Frontal cortex (tissue), 4 donors: ENCODE results near the gene TRAF1. TPM values are rescaled to one million over a fixed set of nuclear protein-coding genes. Genes with fewer than 3 reads are reported as not detected.

Source experiments
- DNase-seq, 2 donors: peaks; one replicate each; pipeline ENCODE4 v3.0.0; 2012; ENCODE audit warnings: low spot score in 2 of 2
- FAIRE-seq: peaks from 2 replicates; lab custom pipeline; 2012; peaks lifted over from hg19 to GRCh38; lab: Jason Lieb, UNC
- total RNA-seq: library from RNA; depleted of rRNA; stranded (reverse); fragments of >200 nt; gene quantifications from one replicate; pipeline ENCODE4 v1.2.3, GENCODE V29; 2014
- donor health status: control.
- donor health status: control.
- donor health status: control.

TRAF1 gene
- total RNA-seq, 1 donor from 2014 or later: 1.6 TPM

DNA sequence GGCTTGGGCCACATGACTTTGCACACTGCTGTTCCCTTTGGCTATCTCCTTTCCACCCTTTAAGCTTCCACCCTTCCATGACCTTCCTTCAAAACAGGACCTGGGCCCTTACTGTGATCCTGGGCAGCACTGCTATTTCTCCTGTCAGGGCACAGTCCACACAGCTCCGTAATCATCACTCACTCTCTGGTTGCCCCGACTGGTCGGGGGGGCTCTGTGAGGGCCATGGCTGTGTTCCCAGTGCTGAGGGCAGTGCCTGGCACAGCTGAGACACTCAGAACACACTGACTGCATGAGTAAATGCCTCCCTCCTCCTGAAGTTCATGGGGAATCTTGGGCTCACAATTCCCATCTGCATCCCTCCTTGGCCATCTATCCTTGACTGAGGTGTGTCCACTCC is 12.2 kb downstream of the TRAF1 start:
- peak in 1 of 2 donors; percentile 60 for DNase-seq
- no peak for FAIRE-seq

DNA sequence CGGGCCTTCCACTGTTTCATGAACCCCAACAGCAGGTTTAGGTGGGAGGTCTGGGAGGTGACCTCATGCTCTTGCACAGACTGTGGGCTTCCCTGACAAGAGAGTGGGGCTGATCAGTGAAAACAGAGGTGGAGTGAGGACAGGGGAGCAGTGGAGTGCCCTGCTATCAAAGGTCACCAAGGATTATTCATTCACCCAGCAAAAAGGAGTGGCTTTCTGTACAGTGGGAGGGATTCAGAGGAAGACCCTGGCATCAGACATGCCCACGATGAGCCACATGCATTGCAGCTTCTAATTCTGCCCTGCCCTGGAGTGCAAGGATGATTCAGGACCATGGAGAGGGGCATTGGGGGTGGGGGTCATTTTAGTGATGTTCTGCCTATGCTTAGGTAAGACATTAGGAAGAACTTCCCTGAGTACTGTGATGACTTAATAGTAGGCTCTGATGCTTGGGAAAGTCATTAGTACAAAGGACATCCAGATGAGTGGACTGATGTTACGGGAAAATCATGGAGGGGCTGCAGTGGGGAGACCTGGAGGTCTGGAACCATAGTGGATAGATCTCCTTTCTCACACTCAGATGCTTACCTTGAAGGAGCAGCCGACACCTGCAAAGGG is 12.8 kb downstream of the TRAF1 start:
- DNase-seq (no peak), FAIRE-seq (no peak)

DNA sequence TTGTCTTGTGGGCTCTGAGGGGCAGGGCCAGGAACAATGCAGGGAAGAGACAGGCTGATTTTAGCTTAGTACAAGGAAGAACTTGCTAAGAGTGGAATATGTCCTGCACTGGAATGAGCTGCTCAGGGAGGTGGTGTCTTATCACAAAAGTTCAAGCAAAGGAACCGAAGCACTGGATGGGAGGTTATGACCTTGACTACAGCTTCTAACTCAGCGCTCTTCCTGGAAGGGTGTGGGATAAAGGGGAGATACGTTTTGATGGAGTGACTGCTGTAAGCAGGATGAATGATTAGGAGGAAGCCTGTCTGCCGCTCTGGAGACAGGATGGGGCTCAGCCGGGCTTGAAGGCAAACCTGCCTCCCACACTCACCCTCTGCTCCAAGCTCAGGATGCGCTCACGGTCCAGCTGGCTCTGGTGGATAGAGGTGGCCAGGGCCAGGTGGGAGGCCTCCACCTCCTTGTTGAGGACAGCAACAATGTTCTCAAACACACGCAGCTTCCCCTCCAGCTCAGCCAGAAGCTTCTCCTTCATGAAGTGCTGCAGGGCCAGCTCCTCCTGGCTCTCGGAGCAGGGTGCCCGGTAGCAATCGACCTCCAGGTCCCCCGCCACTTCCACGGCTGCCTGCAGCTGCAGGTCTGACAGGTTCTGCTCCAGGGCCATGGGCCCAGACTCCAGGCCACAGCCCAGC is 13.5 kb downstream of the TRAF1 start:
- FAIRE-seq (no peak), DNase-seq (no peak)

DNA sequence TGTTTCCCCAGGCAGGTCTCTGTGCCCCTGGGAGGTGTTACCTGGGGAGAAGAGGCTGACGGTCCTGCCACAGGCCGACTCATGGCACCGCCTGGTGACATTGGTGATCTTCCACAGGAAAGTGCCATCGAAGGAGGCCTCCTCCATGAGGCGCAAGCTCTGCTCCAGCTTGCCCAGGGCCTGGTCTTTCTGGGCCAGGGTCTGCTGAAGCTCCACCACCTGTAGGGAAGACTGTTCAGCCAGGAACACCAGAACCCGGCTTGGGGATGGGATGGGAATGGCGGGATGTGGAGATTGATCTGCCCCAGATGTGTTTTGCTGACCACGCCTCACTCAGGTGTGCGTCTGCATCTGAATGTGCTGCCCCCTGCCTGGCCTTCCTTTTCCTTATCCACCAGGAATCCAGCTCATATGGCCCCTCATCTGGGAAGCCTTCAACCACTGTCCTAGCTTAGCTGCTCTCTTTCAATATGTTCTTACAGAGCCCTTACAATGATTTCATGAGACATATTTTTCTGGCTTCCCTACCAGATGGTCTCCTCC is 15.2 kb downstream of the TRAF1 start:
- FAIRE-seq: no peak
- no peak for DNase-seq

DNA sequence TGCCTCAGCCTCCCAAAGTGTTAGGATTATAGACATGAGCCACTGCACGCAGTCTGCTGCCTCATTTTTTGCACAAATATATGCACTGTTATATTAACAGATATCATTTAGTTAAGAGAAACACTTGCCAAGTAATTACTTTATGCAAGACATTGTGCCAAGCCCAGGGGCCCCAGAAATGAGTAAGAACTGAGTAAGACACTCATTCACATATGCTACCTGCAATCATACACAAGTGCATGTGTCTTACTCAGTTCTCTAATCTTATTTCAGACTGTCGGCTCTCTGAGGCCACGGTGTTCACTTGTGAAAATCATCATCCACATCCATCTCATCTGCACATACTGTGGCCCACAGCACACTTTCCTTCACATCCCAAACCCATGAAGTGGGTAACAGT is 16.0 kb downstream of the TRAF1 start:
- DNase-seq: no peak

DNA sequence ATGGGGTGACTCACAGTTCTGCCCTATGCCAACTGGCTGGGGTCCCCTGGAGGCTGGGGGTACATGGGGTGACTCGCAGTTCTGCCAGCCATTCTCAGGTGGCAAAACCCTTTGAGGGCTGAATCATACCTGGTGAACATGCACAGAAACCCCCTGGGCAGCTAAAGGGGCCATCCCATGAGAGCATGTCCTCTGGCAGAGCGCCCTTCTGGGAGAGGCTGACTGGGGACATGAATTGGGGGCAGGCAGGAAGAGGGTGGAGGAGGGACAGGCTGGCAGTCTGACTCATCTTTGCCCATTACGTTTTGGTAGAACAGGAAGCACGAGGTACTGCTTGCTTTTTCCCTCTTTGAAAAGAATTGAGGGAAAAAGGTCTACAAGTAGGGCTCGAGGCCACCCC is 16.7 kb downstream of the TRAF1 start:
- DNase-seq (no peak), FAIRE-seq (no peak)

More for the DNA sequence above, 16.0 kb downstream of the TRAF1 start:
- FAIRE-seq: no peak

DNA sequence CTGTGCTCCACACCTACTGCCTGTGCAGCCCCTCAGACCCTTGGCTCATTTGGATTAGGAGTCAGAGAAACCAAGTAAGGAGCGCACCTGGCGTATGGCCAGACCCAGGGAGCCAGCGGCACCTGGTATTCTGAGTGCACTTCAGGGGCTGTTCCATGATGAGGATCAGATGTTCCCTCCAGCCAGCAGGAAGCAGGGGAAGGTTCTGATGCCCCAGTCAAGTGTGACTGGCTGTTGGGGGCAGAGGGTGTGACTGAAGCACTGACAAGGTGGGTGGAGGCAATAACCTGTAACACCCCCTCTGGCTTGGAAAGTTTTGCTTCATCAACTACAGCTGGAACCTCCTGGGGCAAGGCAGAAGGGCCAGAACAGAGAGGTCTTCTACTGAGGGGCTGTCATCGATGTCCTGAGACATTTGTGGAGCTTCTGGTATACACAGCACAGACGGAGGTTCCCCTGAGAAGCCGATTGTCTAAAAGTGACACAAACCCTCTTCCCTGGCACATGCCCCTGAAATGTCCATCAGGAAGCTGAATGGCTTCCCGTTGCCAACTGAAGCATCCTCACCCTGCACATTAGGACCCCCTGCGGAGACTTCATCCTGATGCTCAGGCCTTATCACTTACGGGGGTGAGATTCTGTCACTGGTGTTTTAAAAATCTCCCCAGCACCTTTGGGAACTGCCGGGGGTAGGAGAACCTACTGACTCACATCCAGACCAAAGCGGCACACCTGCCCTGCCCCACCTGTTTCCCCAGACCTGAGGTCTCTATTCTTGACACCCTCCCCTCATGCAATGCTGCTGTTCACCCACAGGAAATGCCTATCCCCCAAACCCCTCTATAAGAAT is 21.1 kb downstream of the TRAF1 start:
- FAIRE-seq (no peak), DNase-seq (no peak)

DNA sequence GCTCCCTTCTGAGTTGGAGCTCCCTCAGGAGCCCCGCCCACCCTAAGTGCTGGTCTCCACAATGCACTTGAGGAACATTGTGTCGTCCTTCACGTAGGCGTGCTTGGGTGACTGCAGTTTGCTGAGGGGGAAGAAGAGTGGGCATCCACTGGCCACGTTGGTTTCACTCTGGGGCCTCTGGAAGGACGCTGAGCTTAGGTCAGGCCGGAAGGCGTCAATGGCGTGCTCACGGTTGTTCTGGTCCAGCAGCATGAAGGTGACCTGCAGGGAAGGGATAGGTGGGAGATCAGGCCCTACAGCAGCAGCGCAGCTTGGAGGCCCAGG is 21.7 kb downstream of the TRAF1 start:
- FAIRE-seq (no peak), DNase-seq (no peak)

DNA sequence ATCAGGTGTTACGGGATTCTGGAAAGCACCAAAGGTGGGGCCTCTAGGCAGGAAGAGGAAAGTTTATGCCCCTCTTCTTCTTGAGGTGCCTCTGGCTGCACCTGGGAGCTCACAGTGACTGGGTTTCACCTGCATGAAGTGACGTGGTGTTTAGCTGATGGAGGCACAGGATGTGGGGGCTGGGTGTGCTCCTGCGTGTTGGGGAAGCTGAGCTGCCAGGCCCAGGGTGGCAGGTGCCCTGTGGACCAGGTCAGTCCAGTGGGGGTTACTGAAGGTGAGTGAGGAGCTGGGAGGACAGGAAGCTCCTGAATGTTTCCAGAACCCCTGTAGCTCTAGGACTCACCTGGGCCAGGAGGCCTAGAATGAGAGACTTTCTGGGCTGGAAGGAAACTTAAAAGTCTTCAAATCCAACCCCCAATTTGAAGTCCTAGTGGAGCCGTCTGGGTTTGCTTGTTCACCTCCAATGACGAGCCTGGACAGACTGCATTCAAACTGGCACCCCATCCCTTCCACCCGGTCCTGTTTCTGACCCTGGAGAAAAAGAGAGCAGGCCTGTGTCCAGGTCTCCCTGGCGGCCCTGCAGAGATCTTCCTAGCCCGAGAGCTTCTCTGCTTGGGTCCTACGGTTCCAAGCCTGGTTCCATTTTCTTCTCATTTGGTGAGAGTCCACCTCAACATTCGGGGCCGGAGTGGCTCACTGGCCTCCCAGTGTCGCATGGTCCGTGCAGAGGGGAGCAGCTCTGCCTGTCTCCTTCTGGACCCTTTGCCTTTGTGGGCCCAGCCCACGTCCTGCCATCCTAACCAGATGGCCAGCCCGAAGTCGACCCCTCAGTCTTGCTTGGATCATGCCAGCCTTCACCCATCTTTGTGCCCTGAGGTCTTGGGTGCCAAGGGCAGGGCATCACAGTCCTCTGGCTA is 22.3 kb downstream of the TRAF1 start:
- no peak for DNase-seq
- FAIRE-seq: no peak

DNA sequence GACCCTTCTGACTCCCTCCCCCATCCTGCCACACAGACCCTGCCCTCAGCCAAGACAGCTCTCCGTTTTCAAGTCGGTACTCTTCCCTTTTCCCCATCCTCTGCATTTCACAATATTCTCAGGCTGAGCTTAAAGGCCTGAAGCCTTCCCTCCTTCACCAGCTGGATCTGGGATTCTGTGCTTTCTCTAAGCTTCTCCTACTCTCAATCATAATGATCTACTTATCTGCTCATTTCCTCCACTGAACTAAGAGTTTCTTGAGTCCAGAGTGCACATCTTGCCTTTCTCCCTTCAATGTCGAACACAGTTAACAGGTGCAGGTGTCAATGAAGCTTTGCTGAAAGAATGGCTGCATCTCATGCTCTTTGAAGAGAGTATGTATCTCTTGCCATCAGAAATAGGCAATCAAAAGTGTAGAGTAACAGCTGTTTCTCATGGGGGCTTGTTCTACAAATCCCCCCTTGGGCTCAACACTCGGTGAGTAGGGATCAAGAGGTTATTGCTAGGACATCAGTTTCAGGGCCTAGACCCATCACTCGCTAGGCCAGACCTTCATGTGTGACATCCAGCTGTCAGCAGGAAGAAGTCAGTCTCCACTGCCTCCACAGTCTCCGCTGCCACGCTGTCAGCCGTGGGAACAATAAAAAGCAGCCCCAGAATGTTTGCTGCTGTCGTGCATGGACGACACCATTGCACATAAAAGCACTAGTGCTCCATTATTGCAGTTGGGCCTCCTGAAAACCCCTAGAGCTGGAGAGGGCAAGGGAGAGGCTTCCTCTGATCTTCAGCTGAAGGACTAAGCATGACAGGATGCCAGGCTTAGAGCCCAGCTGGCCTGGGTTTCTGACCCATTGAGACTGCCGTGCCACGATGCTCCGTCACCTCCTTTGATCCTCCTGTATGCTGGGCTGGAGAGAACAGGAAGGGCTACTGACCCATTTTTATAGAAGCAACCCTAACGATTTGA is 23.7 kb downstream of the TRAF1 start:
- no peak for FAIRE-seq
- no peak for DNase-seq

DNA sequence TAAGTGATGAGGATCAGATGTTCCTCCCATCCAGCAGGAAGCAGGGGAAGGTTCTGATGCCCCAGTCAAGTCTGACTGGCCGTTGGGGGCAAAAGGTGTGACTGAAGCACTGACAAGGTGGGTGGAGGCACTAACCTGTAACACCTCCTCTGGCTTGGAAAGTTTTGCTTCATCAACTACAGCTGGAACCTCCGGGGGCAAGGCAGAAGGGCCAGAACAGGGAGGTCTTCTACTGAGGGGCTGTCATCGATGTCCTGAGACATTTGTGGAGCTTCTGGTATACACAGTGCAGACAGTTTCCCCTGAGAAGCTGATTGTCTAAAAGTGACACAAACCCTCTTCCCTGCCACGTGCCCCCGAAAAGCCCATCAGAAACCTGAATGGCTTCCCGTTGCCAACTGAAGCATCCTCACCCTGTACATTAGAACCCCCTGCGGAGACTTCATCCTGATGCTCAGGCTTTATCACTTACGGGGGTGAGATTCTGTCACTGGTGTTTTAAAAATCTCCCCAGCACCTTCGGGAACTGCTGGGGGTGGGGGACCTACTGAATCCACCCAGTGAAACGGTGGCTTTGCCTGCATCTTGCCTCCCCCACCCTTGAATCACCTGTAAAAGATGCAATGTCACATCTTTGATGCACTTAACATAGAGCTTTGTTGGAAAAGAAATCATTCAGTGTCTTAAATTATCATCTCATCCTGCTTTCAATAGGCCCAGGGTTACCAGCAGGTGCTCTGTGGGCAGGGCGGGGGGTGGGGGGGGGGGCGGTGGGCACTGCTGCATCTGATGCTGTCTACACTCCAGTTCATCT is 24.6 kb downstream of the TRAF1 start:
- FAIRE-seq (no peak), DNase-seq (no peak)

DNA sequence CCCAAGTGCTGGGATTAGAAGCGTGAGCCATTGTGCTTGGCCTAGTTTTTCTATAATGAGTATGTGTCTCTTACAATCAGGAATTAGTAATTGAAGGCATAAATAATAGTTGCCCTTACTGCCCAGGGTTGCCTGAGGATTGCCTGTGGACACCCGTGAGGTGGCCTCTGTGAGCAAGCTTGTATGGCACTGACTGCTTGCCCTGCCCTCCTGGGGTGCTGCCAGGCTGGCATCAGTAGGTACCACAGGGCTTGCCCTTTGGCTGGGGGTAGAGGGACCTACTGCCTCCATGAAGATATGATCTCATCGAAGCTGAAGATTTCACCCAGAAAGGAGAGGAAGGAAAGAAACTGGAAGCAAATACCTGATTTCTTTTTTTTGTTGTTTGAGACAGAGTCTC is 25.8 kb downstream of the TRAF1 start:
- FAIRE-seq: no peak
- no peak for DNase-seq

DNA sequence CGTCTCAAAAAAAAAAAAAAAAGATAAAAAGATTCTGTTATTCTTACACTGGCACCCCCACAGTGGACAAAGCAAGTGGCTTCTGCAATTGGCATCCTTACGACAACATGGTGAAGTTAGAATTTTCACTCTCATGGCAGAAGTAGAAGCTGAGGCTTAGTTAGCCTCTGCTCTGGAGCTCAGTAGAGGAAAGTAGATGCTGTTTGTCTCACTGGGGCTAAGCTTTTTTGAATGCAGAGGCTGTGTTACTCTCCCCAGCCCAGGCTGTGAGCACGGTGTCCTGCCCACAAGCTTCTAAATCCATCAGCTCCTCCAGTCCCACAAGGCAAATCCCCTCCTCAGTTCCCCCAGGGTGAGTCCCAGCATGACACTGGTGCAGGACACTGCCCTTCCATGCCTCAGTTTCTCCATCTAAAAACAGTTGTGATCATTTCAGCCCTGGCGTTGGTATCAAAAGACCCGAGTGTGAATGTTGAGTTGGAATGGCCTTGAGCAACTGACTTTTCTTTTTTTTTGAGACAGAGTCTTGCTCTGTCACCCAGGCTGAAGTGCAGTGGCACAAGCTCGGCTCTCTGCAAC is 27.0 kb downstream of the TRAF1 start:
- FAIRE-seq: no peak

DNA sequence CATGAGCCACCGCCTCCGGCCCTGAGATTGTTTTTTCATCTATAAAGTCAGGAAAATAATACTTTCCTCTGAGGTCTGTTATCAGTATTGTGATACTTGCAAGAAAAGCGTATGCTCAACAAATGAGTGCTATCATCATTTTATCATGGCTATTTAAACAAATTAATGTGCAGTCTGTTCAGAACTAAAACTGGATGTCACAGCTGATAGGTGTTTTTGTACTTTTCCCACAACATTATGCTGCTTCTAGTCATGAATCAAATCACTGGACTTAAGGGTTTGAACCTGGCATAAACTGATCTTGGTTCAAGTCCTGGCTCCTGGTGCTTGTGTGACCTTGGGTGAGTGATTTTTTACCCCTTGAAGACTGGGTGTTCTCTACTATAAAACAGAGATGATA is 28.2 kb downstream of the TRAF1 start:
- FAIRE-seq (no peak), DNase-seq (no peak)

More for the DNA sequence above, 27.0 kb downstream of the TRAF1 start:
- DNase-seq: no peak

DNA sequence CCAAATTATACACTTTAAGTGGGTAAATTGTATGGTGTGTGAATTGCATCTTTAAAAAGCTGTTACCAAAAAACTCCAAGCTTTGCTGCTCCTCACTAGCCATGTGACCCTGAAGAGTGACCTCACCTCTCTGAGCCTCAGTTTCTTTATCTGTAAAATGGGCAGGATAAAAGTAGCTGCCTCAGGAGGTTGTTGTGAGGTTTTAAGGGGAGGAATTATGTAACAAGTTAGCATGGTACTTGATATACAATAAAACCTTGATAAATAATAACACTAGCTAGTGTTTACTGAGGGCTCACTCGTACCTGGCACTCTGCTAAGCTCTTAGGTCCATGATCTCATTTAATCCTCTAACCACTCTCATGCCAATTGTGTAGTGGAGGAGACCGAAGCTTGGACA is 30.6 kb downstream of the TRAF1 start:
- DNase-seq: no peak
- FAIRE-seq: no peak

DNA sequence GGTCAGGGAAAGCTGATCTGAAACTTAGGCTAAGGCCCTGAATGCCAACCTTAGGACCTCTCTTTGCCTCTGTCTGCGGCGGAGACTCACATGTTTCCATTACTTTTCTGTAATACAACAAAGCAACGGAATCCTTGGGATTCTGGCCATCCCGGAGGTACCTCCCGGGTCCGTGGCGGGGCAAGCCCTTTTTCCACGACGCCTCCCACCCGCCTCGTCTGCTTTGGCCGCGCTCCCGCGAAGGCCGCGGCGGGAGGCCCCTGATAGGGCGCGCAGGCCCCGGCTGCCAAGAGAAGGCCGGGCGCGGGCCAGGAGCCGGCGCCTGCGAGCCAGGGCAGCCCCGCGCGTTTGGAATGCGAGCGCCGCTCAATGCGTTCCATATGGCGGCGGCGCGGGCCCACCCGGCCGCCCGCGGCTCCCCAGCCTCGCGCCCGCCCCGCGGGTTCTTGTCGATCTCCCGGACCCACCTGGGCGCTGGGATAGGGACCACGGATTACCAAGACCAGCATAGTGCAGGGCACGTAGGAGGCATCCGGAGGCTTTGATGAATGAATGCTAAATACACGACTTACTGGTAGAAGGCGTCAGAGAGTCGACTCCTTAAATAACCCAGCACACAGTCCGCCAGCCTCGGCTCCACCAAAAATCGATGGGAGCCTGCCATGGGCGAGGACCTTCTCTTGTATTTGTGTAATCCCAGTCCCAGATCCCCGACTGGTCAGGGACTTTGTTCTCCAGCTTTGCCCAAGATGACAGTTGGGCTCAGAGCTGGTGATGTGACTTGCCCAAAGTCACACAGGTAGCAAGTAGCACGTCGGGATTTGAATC is 32.1 kb downstream of the TRAF1 start:
- FAIRE-seq: no peak
- peak in 1 of 2 donors; percentile 54 for DNase-seq
